HG02885 (cell line): Measurements from ENCODE around the gene AXDND1.
A peak's percentile ranks its signal among the peaks of the same experiment; 100 is the strongest.

Source experiments
- ATAC-seq: cut with Tn5 transposase; IDR thresholded peaks from one replicate; pipeline ENCODE4 v1.9.1; 2021; ENCODE audit warnings: mild to moderate bottlenecking; ENCODE audit not compliant: unreplicated experiment, poor library complexity

The AXDND1 gene

GRCh38 chr1:179550746-179551682 is 185.2 kb downstream of the AXDND1 start:
- ATAC-seq = peak; percentile 80

GRCh38 chr1:179554427-179554826 is 188.7 kb downstream of the AXDND1 start:
- ATAC-seq = no peak

- no peak for ATAC-seq
Observed at GRCh38 chr1:179558078-179558477, 192.3 kb downstream of the AXDND1 start.

- no peak for ATAC-seq
Observed at GRCh38 chr1:179575497-179576314, 209.9 kb downstream of the AXDND1 start, which contains the start of gene NPHS2. TSS of gene NPHS2 (minus strand) at chr1:179575948. CDS start at chr1:179575864, 84 bp downstream.

- no peak for ATAC-seq
Observed at GRCh38 chr1:179576509-179576908, 210.7 kb downstream of the AXDND1 start.

GRCh38 chr1:179583771-179584320 is 218.1 kb downstream of the AXDND1 start:
- no peak for ATAC-seq

GRCh38 chr1:179586107-179586823 is 220.5 kb downstream of the AXDND1 start:
- no peak for ATAC-seq

- ATAC-seq = no peak
Observed at GRCh38 chr1:179587336-179587735, 221.6 kb downstream of the AXDND1 start.

GRCh38 chr1:179588425-179589024 is 222.8 kb downstream of the AXDND1 start:
- ATAC-seq = no peak

GRCh38 chr1:179589509-179589908 is 223.7 kb downstream of the AXDND1 start:
- ATAC-seq = no peak

GRCh38 chr1:179590671-179591070 is 224.9 kb downstream of the AXDND1 start:
- ATAC-seq = no peak

- no peak for ATAC-seq
Observed at GRCh38 chr1:179591253-179591591, 225.5 kb downstream of the AXDND1 start.

GRCh38 chr1:179591592-179592580 is 226.1 kb downstream of the AXDND1 start, which contains the start of gene TDRD5:
TSS of gene TDRD5 (plus strand) at chr1:179591832. CDS start at chr1:179592616, 784 bp downstream.
- ATAC-seq = no peak

- no peak for ATAC-seq
Observed at GRCh38 chr1:179598631-179599030, 232.9 kb downstream of the AXDND1 start.

- ATAC-seq = no peak
Observed at GRCh38 chr1:179599623-179600249, 234.0 kb downstream of the AXDND1 start.

GRCh38 chr1:179601093-179601492 is 235.3 kb downstream of the AXDND1 start:
- ATAC-seq = no peak
